OCI-LY3 (cell line): ENCODE measurements around the gene INSYN2A.

ENCODE experiments used
- H2AFZ ChIP-seq: fragments of 200-600, 300-600 bp; shearing (Covaris generic); 2 replicates; pipeline ENCODE4 v1.6.0; 2014; ENCODE audit warnings: antibody characterized with exemption, low read depth, low read length
- H3K27ac ChIP-seq: fragments of 200-600, 300-600 bp; sonication (generic); 2 replicates; pipeline ENCODE4 v1.5.1; 2014; ENCODE audit warnings: mild to moderate bottlenecking, low read length, moderate library complexity, mixed read lengths
- H3K27me3 ChIP-seq: fragments of 200-600, 300-600 bp; sonication (generic); 2 replicates; pipeline ENCODE4 v1.6.1; 2014; ENCODE audit warnings: low read depth, low read length, mixed read lengths
- H3K36me3 ChIP-seq: fragments of 200-600, 300-600 bp; sonication (generic); replicated peaks from 2 replicates; pipeline ENCODE3; 2014; ENCODE audit warnings: low read depth, low read length, mixed read lengths
- H3K4me1 ChIP-seq: fragments of 300-600, 200-600 bp; sonication (generic); 2 replicates; pipeline ENCODE4 v1.6.1; 2014; ENCODE audit warnings: low read length, mixed read lengths
- H3K4me2 ChIP-seq: fragments of 200-600, 300-600 bp; sonication (generic); 2 replicates; pipeline ENCODE4 v1.6.1; 2014; ENCODE audit warnings: low read length, mixed read lengths
- H3K4me3 ChIP-seq: fragments of 300-600, 200-600 bp; sonication (generic); 2 replicates; pipeline ENCODE4 v1.5.1; 2014; ENCODE audit warnings: antibody characterized with exemption, mild to moderate bottlenecking, low read length, moderate library complexity
- H3K79me2 ChIP-seq: fragments of 300-600, 200-600 bp; shearing (Covaris generic); 2 replicates; pipeline ENCODE4 v1.6.1; 2014; ENCODE audit warnings: mild to moderate bottlenecking, low read length, mixed read lengths
- H3K9ac ChIP-seq: fragments of 300-600, 200-600 bp; shearing (Covaris generic); 2 replicates; pipeline ENCODE4 v1.6.0; 2014; ENCODE audit warnings: mild to moderate bottlenecking, low read length, moderate library complexity
- H3K9me3 ChIP-seq: fragments of 200-600, 300-600 bp; shearing (Covaris generic); 2 replicates; pipeline ENCODE4 v1.6.1; 2014; ENCODE audit warnings: low read length, mixed read lengths; ENCODE audit not compliant: insufficient read depth
- H4K20me1 ChIP-seq: fragments of 200-600, 300-600 bp; sonication (generic); 2 replicates; pipeline ENCODE4 v1.6.1; 2016; ENCODE audit warnings: low read length, mixed read lengths; ENCODE audit not compliant: insufficient read depth
- EZH2phosphoT487 ChIP-seq: fragments of 200-600 bp; shearing (Covaris generic); IDR thresholded peaks from 2 replicates; pipeline ENCODE4 v1.6.1; 2018; ENCODE audit warnings: antibody characterized with exemption, mixed run types, low read depth
- TF ChIP-seq, protein P1 (sequence below): fragments of 200-600, 300-600 bp; sonication (generic); IDR thresholded peaks from 2 replicates; pipeline ENCODE4 v1.5.1; 2014; ENCODE audit warnings: antibody characterized with exemption, low read length, low read depth

Gene INSYN2A

DNA sequence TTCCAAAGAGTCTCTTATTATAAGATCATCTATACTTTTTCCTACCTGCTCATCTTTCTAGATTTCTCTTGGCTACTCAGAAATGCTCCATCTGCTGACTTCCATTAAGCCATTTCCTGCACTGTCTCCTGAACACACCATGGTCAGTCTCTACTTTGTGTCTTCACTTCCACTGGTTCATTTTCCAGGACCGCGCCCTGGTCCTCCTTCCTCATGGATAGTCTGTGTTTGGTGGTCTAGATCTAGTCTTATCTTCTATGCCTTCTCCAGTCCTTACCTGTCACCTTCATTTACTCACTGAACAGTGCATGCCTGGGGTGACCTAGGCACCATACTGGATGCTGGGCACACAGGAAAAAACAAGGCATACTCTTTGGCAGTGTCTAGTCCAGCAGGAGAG lies 11.8 kb downstream of the INSYN2A start:
- Histone ChIP-seq H4K20me1 (no peaks in the 10 kb centered on the region), H3K4me2 (no peak overlapping the region), H3K27ac (no peak overlapping the region), H3K27me3 (no peaks in the 10 kb centered on the region), H3K4me3 (no peak overlapping the region), H3K36me3 (no peaks in the 10 kb centered on the region), H2AFZ (no peak overlapping the region), H3K79me2 (no peaks in the 10 kb centered on the region), H3K4me1 (no peaks in the 10 kb centered on the region), H3K9ac (no peak overlapping the region), H3K9me3 (no peaks in the 10 kb centered on the region)
- TF ChIP-seq, protein P1, sequence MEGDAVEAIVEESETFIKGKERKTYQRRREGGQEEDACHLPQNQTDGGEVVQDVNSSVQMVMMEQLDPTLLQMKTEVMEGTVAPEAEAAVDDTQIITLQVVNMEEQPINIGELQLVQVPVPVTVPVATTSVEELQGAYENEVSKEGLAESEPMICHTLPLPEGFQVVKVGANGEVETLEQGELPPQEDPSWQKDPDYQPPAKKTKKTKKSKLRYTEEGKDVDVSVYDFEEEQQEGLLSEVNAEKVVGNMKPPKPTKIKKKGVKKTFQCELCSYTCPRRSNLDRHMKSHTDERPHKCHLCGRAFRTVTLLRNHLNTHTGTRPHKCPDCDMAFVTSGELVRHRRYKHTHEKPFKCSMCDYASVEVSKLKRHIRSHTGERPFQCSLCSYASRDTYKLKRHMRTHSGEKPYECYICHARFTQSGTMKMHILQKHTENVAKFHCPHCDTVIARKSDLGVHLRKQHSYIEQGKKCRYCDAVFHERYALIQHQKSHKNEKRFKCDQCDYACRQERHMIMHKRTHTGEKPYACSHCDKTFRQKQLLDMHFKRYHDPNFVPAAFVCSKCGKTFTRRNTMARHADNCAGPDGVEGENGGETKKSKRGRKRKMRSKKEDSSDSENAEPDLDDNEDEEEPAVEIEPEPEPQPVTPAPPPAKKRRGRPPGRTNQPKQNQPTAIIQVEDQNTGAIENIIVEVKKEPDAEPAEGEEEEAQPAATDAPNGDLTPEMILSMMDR = no peak
- TF ChIP-seq EZH2phosphoT487 = no peak

DNA sequence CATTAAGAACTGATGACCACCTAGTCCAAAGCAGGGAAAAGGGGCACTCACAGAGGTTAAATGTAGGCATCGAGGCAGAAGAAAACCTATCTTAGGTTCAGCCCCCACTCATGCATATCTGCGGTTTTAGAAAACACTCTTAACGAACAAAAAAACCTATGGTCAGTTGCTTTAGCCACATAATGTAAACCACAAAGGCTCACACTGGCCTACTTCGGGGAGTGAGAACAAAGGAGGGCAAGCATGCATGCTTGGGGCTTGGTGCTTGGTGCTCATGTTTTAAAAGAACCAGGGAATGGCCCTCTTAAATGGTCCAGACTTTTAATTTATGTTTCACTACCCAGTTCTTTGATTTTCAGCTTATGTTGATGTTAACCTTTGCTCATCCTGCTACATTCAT lies 14.2 kb downstream of the INSYN2A start:
- Histone ChIP-seq H4K20me1 (no peaks in the 10 kb centered on the region), H3K27me3 (no peaks in the 10 kb centered on the region), H3K36me3 (no peaks in the 10 kb centered on the region), H3K79me2 (no peaks in the 10 kb centered on the region), H3K9me3 (no peaks in the 10 kb centered on the region), H3K4me2 (no peak overlapping the region), H3K4me1 (no peaks in the 10 kb centered on the region), H3K9ac (no peak overlapping the region), H3K27ac (no peak overlapping the region), H2AFZ (no peak overlapping the region), H3K4me3 (no peak overlapping the region)
- no peak for TF ChIP-seq EZH2phosphoT487
- TF ChIP-seq, protein P1 = no peak

DNA sequence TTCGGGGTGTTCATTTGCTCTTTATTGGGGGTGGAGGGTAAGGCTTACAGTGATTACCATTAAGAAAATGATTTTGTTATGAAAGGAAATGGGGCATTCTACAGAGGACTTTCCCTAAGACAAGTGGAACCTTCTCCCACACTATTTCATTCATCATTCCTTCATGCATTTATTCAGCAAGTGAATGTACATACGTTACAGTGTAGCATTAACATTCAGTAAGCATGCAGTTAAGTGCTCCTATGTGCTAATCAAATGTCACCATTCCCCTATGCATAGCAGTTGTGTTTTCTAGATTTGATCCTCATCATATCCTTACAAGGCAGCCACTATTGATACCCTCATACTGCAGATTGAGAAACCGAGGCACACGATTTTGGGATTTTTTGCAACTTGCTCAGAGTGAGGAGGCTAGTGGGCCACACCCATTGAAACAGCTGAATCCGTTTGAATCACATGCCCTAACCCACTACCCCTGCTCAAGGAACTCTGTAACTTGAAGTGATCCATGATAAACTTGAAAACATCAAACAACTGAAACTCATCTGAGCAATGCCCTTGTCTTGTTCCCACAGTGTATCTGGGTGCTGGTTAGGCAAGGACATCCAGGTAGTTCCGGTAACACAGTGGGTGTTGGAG lies 16.7 kb downstream of the INSYN2A start:
- Histone ChIP-seq H3K27me3 (no peaks in the 10 kb centered on the region), H3K36me3 (no peaks in the 10 kb centered on the region), H3K27ac (no peak overlapping the region), H4K20me1 (no peaks in the 10 kb centered on the region), H3K9me3 (no peaks in the 10 kb centered on the region), H3K4me1 (no peaks in the 10 kb centered on the region), H3K79me2 (no peaks in the 10 kb centered on the region), H3K4me2 (no peak overlapping the region), H3K4me3 (no peak overlapping the region), H3K9ac (no peak overlapping the region), H2AFZ (no peak overlapping the region)
- TF ChIP-seq EZH2phosphoT487 = no peak
- TF ChIP-seq, protein P1 = no peak

DNA sequence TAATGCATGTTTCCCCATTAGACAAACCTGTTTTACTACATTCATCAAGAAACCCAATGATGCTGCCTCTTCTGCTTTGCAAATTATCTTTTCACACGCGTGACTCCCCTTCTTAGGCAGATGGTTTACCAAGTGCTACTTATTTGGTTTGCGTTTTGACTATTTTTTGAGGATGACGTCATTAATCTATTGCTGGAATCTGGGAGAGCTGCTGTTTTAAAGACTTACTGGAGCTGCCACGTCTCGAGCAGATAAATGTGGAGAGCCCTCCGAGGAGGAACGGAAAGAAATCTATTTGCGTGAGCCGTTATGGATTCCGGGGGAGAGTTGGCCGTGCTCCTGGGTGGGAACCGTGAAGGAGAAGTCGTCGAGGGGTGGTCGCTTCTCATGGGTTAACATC lies 19.7 kb downstream of the INSYN2A start:
- H2AFZ ChIP-seq = no peak overlapping the region
- H3K27ac ChIP-seq = no peak overlapping the region
- no peak overlapping the region for H3K4me2 ChIP-seq
- no peaks in the 10 kb centered on the region for H3K79me2 ChIP-seq
- no peak overlapping the region for H3K9ac ChIP-seq
- H3K36me3 ChIP-seq = no peaks in the 10 kb centered on the region
- TF ChIP-seq EZH2phosphoT487 = no peak
- TF ChIP-seq, protein P1 = no peak
- H4K20me1 ChIP-seq = no peaks in the 10 kb centered on the region
- no peaks in the 10 kb centered on the region for H3K27me3 ChIP-seq
- H3K9me3 ChIP-seq = no peaks in the 10 kb centered on the region
- no peak overlapping the region for H3K4me3 ChIP-seq
- no peaks in the 10 kb centered on the region for H3K4me1 ChIP-seq
